Endodermal cell (in vitro differentiated cells): ENCODE data around the gene MGAT3. TPM values are rescaled to one million over a fixed set of nuclear protein-coding genes. Genes with fewer than 3 reads are reported as not detected.
A peak's percentile ranks its signal among the peaks of the same experiment; 100 is the strongest.

Source experiments
- DNase-seq: peaks from one replicate; pipeline ENCODE4 v3.0.0-alpha.2; 2017
- H3K27ac ChIP-seq: 2 replicates; pipeline ENCODE4 v1.5.1; 2013; ENCODE audit warnings: mild to moderate bottlenecking, low read depth, low read length, moderate library complexity
- H3K27me3 ChIP-seq: 2 replicates; pipeline ENCODE4 v1.6.1; 2013; ENCODE audit warnings: mild to moderate bottlenecking, low read length, moderate library complexity; ENCODE audit not compliant: insufficient read depth, control insufficient read depth, poor library complexity, severe bottlenecking
- H3K36me3 ChIP-seq: 2 replicates; pipeline ENCODE4 v1.7.0; 2013; ENCODE audit warnings: mild to moderate bottlenecking, low read length, moderate library complexity; ENCODE audit not compliant: control insufficient read depth, insufficient read depth
- H3K4me1 ChIP-seq: one replicate; pipeline ENCODE4 v1.7.0; 2013; ENCODE audit warnings: low read length; ENCODE audit not compliant: control insufficient read depth, insufficient read depth
- H3K4me3 ChIP-seq: 2 replicates; pipeline ENCODE4 v1.5.1; 2013; ENCODE audit warnings: mild to moderate bottlenecking, low read length, moderate library complexity
- H3K9ac ChIP-seq: 2 replicates; pipeline ENCODE4 v1.6.1; 2013; ENCODE audit warnings: mild to moderate bottlenecking, low read length, moderate library complexity; ENCODE audit not compliant: poor library complexity, severe bottlenecking; ENCODE audit errors: extremely low read depth
- H3K9me3 ChIP-seq: 2 replicates; pipeline ENCODE4 v1.6.1; 2013; ENCODE audit warnings: mild to moderate bottlenecking, low read length, moderate library complexity; ENCODE audit not compliant: control insufficient read depth
- H3K27ac Mint-ChIP-seq: 2 replicates; pipeline ENCODE4 v1.8.0; 2020; ENCODE audit warnings: mixed read lengths
- H3K27me3 Mint-ChIP-seq: 2 replicates; pipeline ENCODE4 v1.8.0; 2021; ENCODE audit warnings: mild to moderate bottlenecking, mixed read lengths; ENCODE audit not compliant: insufficient read depth
- H3K36me3 Mint-ChIP-seq: 2 replicates; pipeline ENCODE4 v1.8.0; 2020; ENCODE audit warnings: low read depth, mixed read lengths
- H3K4me1 Mint-ChIP-seq: 2 replicates; pipeline ENCODE4 v1.8.0; 2020; ENCODE audit warnings: mixed read lengths
- H3K4me3 Mint-ChIP-seq: 2 replicates; pipeline ENCODE4 v1.8.0; 2020; ENCODE audit warnings: mild to moderate bottlenecking, moderate library complexity, mixed read lengths
- H3K9me3 Mint-ChIP-seq: 2 replicates; pipeline ENCODE4 v1.8.0; 2020; ENCODE audit warnings: mild to moderate bottlenecking, mixed read lengths
- WGBS, 2 experiments: methylation state at CpG; one replicate each; pipeline versions ENCODE4 v1.1.5 to v1.1.7; 2013; ENCODE audit warnings: missing lambda C conversion rate in 2 of 2, mixed read lengths in 1 of 2; ENCODE audit not compliant: insufficient coverage in 1 of 2, insufficient read length in 1 of 2; 5-methylcytosine and 5-hydroxymethylcytosine counted together
- total RNA-seq, 2 donors: library from RNA; stranded (reverse); fragmentation: NEBNext Ultra II Directional in 1 of 2; extraction: Animal tissue kit (Norgen Biotek cat#: 25700) in 1 of 2; gene quantifications; 2 replicates in 1 of 2; 3 replicates in 1 of 2; pipeline ENCODE4 v1.2.1, GENCODE V29; 2021
- TF ChIP-seq, protein P1 (sequence below): fragments of 200-600 bp; sonication (generic); conservative IDR thresholded peaks from 2 replicates; pipeline ENCODE4 v1.5.0; 2021; ENCODE audit warnings: antibody characterized with exemption, mild to moderate bottlenecking

Gene MGAT3
- total RNA-seq, 2 donors from 2014 or later = 9.0 to 16.7 TPM

- 52% methylated on average over 5 to 13 of the region's 13 CpGs for WGBS, 2 experiments
- no peaks in the 10 kb centered on the region for H3K4me1 ChIP-seq
- H3K9ac ChIP-seq = no peak overlapping the region
- Mint-ChIP-seq H3K4me3 (no peak overlapping the region), H3K9me3 (no peaks in the 10 kb centered on the region), H3K36me3 (no peaks in the 10 kb centered on the region), H3K27me3 (peaks cover 9% of the 10 kb centered on the region), H3K4me1 (peaks cover 2% of the 10 kb centered on the region), H3K27ac (no peak overlapping the region)
- no peak overlapping the region for H3K27ac ChIP-seq
- no peaks in the 10 kb centered on the region for H3K27me3 ChIP-seq
- peak; percentile 93 for DNase-seq
- TF ChIP-seq, protein P1, sequence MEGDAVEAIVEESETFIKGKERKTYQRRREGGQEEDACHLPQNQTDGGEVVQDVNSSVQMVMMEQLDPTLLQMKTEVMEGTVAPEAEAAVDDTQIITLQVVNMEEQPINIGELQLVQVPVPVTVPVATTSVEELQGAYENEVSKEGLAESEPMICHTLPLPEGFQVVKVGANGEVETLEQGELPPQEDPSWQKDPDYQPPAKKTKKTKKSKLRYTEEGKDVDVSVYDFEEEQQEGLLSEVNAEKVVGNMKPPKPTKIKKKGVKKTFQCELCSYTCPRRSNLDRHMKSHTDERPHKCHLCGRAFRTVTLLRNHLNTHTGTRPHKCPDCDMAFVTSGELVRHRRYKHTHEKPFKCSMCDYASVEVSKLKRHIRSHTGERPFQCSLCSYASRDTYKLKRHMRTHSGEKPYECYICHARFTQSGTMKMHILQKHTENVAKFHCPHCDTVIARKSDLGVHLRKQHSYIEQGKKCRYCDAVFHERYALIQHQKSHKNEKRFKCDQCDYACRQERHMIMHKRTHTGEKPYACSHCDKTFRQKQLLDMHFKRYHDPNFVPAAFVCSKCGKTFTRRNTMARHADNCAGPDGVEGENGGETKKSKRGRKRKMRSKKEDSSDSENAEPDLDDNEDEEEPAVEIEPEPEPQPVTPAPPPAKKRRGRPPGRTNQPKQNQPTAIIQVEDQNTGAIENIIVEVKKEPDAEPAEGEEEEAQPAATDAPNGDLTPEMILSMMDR = no peak
- no peaks in the 10 kb centered on the region for H3K36me3 ChIP-seq
- H3K4me3 ChIP-seq = no peak overlapping the region
- H3K9me3 ChIP-seq = no peaks in the 10 kb centered on the region
Observed at GRCh38 chr22:39490135-39490798, 33.5 kb downstream of the MGAT3 start.

DNA sequence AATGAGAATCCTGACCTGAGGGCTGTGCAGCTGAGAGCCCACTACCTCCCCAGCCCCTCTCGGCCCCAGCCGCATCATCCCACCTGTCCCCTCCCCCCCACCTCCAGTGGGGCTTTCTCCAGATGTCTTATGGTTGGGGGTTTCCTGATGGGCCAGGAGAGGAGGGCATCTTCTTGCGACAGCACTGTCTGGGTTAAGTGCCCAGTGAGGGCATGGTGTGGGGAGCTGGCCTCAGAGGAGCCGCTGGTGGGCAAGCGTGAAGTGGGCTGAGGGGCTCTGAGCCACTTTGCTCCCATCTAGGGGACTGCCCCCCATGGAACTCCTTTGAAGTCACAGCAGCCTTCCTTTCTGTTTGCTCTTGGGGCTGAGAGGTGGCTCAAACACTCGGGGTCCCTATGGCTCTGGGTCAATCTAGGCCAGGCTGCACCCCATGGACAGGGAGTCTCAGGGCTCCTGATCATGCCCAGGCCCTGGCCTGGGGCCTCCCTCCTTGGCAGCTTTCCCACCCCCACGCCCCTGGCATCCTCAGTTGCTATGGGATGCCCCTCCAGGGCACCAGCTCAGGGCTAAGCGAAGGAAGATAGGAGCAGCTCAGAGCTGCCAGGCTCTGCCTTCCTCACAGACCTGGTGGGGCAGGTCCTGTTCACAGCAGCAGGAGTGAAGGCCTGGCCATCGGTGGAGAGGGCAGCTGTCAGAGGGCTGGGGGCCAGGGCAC is 34.3 kb downstream of the MGAT3 start:
- DNase-seq = no peak
- TF ChIP-seq, protein P1 = no peak
- Mint-ChIP-seq H3K27ac (no peak overlapping the region), H3K27me3 (peaks cover 9% of the 10 kb centered on the region), H3K4me3 (no peak overlapping the region), H3K4me1 (peaks cover 2% of the 10 kb centered on the region), H3K36me3 (no peaks in the 10 kb centered on the region), H3K9me3 (no peaks in the 10 kb centered on the region)
- no peaks in the 10 kb centered on the region for H3K9me3 ChIP-seq
- WGBS, 2 experiments = 86 to 87% methylated on average over 3 to 7 of the region's 9 CpGs
- no peak overlapping the region for H3K27ac ChIP-seq
- H3K4me3 ChIP-seq = no peak overlapping the region
- no peaks in the 10 kb centered on the region for H3K36me3 ChIP-seq
- no peak overlapping the region for H3K9ac ChIP-seq
- H3K4me1 ChIP-seq = no peaks in the 10 kb centered on the region
- no peaks in the 10 kb centered on the region for H3K27me3 ChIP-seq

- no peak overlapping the region for H3K27ac ChIP-seq
- TF ChIP-seq, protein P1 = no peak
- H3K9ac ChIP-seq = no peak overlapping the region
- H3K36me3 ChIP-seq = no peaks in the 10 kb centered on the region
- Mint-ChIP-seq H3K4me1 (peaks cover 2% of the 10 kb centered on the region), H3K36me3 (no peaks in the 10 kb centered on the region), H3K27ac (no peak overlapping the region), H3K27me3 (peaks cover 11% of the 10 kb centered on the region), H3K9me3 (no peaks in the 10 kb centered on the region), H3K4me3 (no peak overlapping the region)
- DNase-seq = no peak
- H3K4me1 ChIP-seq = no peaks in the 10 kb centered on the region
- H3K4me3 ChIP-seq = no peak overlapping the region
- H3K9me3 ChIP-seq = no peaks in the 10 kb centered on the region
- WGBS, 2 experiments = 70 to 88% methylated on average over 2 to 6 of the region's 6 CpGs
- H3K27me3 ChIP-seq = no peaks in the 10 kb centered on the region
Observed at GRCh38 chr22:39491696-39492095, 34.9 kb downstream of the MGAT3 start.
